Vagina (tissue), 2 donors: ENCODE measurements around the gene PBX1.
A peak's percentile ranks its signal among the peaks of the same experiment; 100 is the strongest.

Source experiments
- POLR2A ChIP-seq, 2 donors: fragments of 450-650 bp; IDR thresholded peaks; one replicate each; pipeline ENCODE4 v1.6.1; 2017; ENCODE audit warnings: antibody characterized with exemption in 2 of 2, mild to moderate bottlenecking in 2 of 2, moderate library complexity in 2 of 2
- POLR2AphosphoS5 ChIP-seq, 2 donors: sonication (generic); formaldehyde crosslinking; IDR thresholded peaks; one replicate each; pipeline ENCODE4 v1.9.0; 2017; ENCODE audit warnings: antibody characterized with exemption in 2 of 2, mild to moderate bottlenecking in 2 of 2, low read depth in 1 of 2; ENCODE audit not compliant: insufficient read depth in 1 of 2
- TF ChIP-seq, protein P1 (sequence below), 3 experiments: fragments of 450-650 bp in 2 of 3; fragments of 200-600 bp in 1 of 3; sonication (generic) in 1 of 3; IDR thresholded peaks; one replicate each; pipeline ENCODE4 v1.5.1; 2017 to 2019; ENCODE audit warnings: antibody characterized with exemption in 3 of 3, mild to moderate bottlenecking in 2 of 3, moderate library complexity in 2 of 3

DNA sequence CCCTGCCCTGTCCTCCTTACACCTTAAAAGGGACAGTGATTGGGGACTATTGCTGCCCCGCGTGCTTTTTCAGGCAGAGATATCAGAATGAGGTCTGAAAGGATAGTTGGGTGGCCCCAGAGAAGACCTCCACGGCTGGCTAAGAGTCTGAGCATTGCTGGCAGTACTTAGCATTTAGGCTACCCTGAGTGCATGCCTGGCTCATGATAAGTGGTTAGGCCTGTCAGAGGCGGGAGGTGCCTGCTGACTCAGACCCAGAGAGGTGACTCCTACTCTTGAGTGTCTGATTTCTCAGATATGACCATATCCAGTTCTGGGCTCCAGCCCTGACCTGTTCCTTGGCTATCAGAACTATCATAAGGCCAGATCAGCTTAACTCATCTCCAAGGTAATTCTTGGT is 213.7 kb downstream of the PBX1 start:
- TF ChIP-seq, protein P1, sequence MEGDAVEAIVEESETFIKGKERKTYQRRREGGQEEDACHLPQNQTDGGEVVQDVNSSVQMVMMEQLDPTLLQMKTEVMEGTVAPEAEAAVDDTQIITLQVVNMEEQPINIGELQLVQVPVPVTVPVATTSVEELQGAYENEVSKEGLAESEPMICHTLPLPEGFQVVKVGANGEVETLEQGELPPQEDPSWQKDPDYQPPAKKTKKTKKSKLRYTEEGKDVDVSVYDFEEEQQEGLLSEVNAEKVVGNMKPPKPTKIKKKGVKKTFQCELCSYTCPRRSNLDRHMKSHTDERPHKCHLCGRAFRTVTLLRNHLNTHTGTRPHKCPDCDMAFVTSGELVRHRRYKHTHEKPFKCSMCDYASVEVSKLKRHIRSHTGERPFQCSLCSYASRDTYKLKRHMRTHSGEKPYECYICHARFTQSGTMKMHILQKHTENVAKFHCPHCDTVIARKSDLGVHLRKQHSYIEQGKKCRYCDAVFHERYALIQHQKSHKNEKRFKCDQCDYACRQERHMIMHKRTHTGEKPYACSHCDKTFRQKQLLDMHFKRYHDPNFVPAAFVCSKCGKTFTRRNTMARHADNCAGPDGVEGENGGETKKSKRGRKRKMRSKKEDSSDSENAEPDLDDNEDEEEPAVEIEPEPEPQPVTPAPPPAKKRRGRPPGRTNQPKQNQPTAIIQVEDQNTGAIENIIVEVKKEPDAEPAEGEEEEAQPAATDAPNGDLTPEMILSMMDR (IDR thresholded peaks at IDR 0.05), result no peak
- TF ChIP-seq POLR2A (IDR thresholded peaks at IDR 0.05), result no peak
- peak in 1 of 2 donors; percentile 71 for TF ChIP-seq POLR2AphosphoS5 (IDR thresholded peaks at IDR 0.05; ENCODE audit: insufficient read depth in 1 of 2, low read depth in 1 of 2)
